LoVo (cell line): ENCODE data around the gene UTP20.
"Not testable (repeated sequence)": the region's sequence is repeated elsewhere in the genome, so short reads cannot be mapped to it uniquely, and the experiment has no call there.

Source experiments
- DNase-seq: peaks from one replicate; pipeline ENCODE4 v3.0.0-alpha.2; 2016; ENCODE audit warnings: low spot score

Gene UTP20

DNA sequence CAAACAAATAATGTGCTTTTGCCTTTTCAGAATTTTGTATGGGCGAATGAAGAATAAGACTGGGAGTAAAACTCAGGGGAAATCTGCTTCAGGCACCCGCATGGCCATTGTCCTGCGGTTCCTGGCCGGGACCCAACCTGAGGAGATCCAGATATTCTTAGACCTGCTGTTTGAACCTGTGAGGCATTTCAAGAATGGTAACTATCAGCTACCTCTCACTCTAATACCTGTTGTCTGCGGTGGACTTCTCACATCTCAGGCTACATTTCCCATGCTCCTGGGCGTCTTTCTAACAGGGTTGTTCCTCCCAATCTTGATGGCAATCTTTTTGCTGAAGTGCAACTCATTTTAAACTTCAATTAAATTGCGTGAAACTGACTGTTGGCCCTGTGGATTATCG, 47.1 kb downstream of the UTP20 start:
- no peak for DNase-seq

DNA sequence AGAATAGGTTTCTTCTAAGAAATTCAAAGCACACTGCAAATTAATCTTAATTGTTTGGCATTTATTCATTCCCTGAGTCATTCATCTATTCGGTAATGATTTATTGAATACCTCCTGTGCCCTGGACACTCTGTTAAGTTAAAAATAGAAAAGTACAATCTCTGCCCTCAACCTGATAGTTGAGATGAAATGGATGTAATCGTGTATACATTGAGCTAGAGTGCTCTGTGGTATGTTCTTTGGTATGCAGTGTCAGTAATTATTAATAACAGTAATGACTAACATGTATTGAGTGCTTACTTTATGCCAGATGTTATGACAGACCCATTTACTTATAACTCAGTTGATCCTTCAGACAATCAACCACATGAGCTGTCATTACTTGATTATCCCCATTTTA, 47.6 kb downstream of the UTP20 start:
- DNase-seq = no peak

GRCh38 chr12:101328917-101329316, 49.0 kb downstream of the UTP20 start:
- no peak for DNase-seq

- DNase-seq = no peak
Observed at GRCh38 chr12:101330631-101331030, 50.7 kb downstream of the UTP20 start.

- no peak for DNase-seq
Observed at GRCh38 chr12:101336437-101336836, 56.5 kb downstream of the UTP20 start.

GRCh38 chr12:101338087-101338486, 58.2 kb downstream of the UTP20 start:
- no peak for DNase-seq

DNA sequence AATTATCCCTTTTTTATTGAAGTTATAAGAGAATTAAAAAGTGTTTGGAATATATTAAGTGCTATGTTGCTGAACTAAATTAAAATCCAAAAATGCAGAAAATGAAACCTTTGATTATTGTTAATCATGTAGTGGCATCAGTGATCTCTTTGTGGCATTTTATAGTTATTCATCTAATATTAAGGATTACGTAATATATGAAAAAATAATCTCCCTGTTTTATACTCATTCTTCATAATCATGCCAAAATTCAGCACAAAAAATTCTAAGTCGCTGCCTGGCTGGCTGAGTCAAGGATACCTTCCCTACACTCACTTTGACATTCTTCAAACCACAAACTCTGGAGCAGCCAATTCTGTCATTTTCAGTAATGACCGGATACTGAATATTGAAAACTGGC, 64.0 kb downstream of the UTP20 start:
- no peak for DNase-seq

- no peak for DNase-seq
Observed at GRCh38 chr12:101351682-101352081, 71.8 kb downstream of the UTP20 start.

DNA sequence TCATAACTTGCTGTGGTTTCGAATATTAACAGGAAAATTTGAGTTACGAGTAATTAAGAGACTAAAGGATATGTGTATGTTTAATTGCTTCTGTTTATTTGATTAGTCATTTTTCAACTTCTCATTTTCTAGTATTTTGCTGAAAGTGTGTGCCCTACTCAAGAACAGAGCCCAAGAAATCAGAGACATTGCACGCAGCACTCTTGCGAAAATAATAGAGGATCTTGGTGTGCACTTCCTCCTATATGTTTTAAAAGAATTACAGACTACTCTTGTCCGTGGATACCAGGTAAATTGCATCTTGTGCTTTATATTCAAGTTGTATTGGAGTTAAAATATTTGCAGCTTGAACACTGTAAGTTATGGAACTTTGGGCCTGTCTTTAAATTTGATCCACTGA, 76.9 kb downstream of the UTP20 start:
- no peak for DNase-seq

DNA sequence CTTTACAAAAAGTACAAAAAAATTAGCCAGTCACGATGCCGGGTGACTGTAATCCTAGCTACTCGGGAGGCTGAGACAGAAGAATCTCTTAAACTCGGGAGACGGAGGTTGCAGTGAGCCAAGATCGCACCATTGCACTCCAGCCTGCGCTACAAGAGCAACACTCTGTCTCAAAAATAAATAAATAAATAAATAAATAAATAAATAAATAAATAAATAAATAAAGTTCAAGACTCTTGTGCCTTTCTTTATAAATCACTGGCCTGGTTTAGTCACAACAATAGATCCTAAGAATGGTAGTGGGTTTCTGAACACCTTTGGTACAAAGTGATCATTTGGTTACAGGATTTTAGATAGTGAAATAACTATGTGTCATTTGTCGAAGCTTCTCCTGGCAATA, 81.5 kb downstream of the UTP20 start:
- DNase-seq = no peak

DNA sequence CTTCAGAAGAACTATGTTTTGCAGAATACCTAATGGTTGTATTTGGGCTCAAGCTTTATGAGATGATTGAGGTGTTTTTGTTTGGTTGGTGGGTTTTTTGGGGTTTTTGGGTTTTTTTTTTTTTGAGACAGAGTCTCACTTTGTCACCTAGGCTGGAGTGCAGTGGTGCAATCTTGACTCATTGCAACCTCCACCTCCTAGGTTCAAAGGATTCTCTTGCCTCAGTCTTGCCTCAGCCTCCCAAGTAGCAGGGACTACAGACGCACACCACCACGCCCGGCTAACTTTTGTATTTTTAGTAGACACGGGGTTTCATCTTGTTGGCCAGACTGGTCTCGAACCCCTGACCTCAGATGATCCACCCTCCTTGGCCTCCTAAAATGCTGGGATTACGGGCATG, 88.1 kb downstream of the UTP20 start:
- DNase-seq = no peak

DNA sequence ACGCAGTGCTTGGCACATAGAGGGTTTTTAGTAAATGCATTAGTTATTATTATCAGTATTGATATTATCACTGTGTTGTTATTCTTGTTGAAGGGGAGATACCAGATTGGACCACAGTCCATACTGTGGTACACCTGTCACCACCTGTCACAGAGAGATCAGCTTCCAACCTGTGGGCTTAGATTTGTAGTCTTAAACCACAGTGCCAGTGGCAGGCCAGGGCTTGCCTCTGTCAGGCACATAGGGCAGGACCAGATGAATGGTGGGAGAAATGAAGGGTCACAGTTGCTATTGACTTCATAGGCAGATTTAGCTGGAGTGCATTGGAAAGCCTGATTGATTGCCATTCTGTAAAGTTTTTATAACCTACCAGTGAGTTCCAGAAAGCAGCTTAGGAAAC, 92.5 kb downstream of the UTP20 start:
- no peak for DNase-seq

DNA sequence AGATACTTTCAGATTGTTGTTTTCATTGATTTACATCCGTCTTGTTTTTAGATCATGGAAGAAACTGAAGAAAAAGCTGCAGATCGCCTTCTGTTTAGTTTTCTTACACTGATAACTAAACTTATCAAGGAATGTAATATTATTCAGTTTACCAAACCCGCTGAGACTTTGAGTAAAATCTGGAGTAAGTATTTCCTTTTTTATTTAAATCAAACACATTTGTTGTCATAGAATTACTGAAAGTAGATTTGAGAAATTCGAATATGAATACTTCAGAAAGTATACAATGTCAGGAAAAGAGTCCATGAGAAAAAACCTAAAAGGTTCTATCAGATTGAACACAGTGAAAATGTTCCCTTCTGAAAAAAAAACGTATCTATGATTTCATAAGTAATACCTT, 95.7 kb downstream of the UTP20 start:
- no peak for DNase-seq

DNA sequence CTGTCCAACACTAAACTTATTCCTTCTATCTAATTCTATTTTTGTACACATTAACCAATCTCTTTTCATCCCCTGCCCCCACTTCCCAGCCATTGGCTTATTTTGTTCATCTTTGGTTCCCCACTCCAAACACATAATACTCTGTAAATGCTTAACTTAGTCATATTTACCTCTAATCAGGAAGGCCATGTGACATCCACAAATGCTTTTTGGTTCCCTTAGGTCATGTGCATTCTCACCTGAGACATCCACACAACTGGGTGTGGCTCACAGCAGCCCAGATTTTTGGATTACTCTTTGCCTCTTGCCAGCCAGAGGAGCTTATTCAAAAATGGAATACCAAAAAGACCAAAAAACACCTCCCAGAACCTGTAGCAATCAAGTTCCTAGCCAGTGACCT, 99.2 kb downstream of the UTP20 start:
- no peak for DNase-seq

DNA sequence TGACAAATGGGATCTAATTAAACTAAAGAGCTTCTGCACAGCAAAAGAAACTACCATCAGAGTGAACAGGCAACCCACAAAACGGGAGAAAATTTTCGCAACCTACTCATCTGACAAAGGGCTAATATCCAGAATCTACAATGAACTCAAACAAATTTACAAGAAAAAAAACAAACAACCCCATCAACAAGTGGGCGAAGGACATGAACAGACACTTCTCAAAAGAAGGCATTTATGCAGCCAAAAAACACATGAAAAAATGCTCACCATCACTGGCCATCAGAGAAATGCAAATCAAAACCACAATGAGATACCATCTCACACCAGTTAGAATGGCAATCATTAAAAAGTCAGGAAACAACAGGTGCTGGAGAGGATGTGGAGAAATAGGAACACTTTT, 111.3 kb downstream of the UTP20 start:
- not testable (repeated sequence) for DNase-seq

DNA sequence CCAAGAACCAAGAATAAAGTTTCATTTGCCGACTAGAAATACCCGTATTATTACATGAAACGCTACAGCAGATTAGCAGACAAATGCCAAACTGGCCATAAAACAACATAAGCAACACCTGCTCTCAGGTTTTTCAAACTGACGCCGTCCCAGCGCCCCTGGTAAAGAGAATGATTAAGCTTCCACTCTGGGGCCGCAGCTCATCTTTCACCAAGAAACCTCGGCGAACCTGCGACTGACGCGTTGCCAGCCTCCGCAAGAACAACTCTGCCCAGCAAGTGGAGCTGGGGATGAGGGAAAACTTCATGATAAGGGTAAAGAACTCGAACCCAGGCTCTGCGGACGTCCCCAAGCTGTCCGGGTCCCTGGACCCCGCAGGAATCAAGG, 127.1 kb downstream of the UTP20 start:
- DNase-seq = peak; percentile 24

DNA sequence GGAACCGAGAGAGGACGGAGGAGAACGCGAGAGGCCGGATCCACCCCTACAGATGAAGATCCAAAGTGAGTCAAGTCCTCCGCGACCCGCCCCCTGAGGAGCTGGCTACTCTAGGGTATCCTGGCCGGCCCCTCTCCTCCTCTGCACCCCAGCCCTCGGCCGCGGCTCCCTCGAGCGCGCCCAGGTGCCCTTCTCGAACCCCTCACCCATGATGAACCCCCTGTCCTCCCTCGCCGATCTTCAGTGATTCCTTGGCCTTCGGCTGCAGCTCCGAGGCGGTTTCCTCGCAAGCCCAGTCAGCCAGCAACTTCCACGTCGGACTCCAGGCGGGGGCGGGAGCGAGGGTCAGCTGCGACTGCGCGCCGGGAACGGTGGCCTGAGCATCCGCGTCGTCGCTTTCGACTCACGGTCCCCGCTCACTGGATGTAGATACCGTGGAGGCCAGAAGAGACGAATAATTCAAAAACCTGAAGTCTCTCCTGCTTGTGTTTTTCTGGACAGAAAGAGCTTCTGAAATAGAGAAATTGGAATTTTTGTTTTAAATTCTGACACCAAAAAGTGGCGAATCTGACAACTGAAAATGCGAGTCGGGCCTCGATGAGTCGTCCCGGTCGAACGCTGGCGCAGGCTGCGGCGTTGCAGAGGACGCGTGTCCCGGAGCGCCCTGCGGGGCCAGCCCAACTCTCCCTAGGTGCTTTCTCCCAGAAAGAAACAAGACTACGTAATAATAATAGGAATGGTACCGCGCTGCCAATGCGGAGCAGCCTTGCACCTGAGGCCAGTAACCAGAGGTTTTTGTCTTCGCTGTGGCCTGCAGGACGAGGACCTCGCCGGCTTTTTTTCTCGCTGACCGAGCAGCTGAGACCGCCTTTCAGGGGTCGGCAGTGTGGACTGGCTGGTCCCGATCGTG, 127.8 kb downstream of the UTP20 start, which contains the start of gene ARL1:
Gene ARL1 (minus strand): TSS at position 337 of the 910 bp plus-strand sequence. CDS start 127 bp downstream, at position 210.
- peak; percentile 94 for DNase-seq

DNA sequence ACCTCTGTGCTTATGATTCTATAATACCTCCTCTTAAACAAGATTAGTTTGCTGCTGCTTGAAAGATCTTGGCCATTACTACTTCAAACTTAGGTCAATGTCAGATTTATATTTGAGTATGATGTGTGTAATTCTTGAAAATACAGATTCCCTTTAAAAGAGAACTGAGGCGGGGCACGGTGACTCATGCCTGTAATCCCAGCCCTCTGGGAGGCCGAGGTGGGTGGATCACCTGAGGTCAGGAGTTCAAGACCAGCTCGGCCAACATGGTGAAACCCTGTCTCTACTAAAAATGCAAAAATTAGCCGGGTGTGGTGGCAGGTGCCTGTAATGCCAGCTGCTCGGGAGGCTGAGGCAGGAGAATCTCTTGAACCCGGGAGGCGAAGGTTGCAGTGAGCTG, 130.3 kb downstream of the UTP20 start:
- not testable (repeated sequence) for DNase-seq

DNA sequence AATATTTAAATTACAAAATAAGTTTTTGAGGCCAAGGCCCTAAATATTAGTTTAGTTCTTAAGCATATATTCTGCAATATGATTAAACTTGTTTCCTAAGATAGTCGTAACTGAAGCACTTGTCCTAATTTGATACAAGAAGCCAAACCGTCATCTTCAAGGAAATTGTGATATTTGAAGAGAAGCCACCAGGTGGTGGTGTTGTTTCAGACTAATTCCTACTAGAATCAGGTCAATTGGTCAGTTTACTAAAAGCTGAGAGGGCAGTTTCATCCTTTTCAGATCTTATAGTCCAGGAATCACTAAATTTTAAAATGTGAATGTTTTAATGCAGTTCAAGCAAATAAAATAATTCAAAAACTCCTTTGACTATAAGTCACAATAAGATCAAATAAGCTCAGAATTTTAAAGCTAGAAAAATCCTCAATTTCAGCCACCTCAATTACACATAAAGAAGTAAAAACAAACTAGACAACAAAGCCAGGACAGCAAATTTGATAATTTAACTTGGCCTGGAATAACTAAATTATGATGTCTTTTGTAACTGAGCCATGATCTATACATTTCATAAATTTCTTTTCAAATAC, 134.7 kb downstream of the UTP20 start:
- peak; percentile 83 for DNase-seq

GRCh38 chr12:101415228-101415627, 135.3 kb downstream of the UTP20 start:
- DNase-seq = no peak

DNA sequence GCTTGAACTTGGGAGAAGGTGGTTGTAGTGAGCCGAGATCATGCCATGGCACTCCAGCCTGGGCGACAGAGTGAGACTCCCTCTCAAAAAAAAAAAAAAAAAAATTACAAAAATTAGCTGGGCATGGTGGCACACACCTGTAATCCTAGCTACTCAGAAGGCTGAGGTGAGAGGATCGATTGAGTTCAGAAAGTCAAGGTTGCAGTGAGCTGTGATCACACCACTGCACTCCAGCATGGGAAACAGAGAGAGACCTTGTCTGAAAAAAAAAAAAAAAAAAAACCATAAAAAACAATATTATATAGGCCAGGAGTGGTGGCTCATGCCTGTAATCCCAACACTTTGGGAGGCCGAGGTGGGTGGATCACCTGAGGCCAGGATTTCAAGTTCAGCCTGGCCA, 142.2 kb downstream of the UTP20 start:
- not testable (repeated sequence) for DNase-seq

GRCh38 chr12:101424620-101425019, 144.7 kb downstream of the UTP20 start:
- no peak for DNase-seq

- no peak for DNase-seq
Observed at GRCh38 chr12:101430456-101430855, 150.6 kb downstream of the UTP20 start.

- no peak for DNase-seq
Observed at GRCh38 chr12:101436136-101436535, 156.2 kb downstream of the UTP20 start.
